WERI-Rb-1 (cell line): ENCODE data around the gene KHSRP.
"Not testable (repeated sequence)": the region's sequence is repeated elsewhere in the genome, so short reads cannot be mapped to it uniquely, and the experiment has no call there.

ENCODE experiments used
- DNase-seq: peaks from one replicate; pipeline ENCODE4 v3.0.0-alpha.2; 2020
- H3K27ac ChIP-seq: fragments of 250-450 bp; sonication (Bioruptor Pico); 2 replicates; pipeline ENCODE4 v1.5.1; 2020; ENCODE audit warnings: mild to moderate bottlenecking, moderate library complexity
- H3K27me3 ChIP-seq: fragments of 250-450 bp; sonication (Bioruptor Pico); 2 replicates; pipeline ENCODE4 v1.5.1; 2021; ENCODE audit warnings: mild to moderate bottlenecking, low read depth, moderate library complexity; ENCODE audit not compliant: insufficient read depth, severe bottlenecking
- H3K36me3 ChIP-seq: fragments of 250-450 bp; sonication (Bioruptor Pico); 2 replicates; pipeline ENCODE4 v1.5.1; 2020; ENCODE audit warnings: mild to moderate bottlenecking, moderate library complexity
- H3K4me3 ChIP-seq: 2 replicates; pipeline ENCODE4 v1.5.1; 2011; ENCODE audit warnings: low read depth, mild to moderate bottlenecking, control low read depth, low read length
- H3K9me3 ChIP-seq: fragments of 250-450 bp; sonication (Bioruptor Pico); 2 replicates; pipeline ENCODE4 v1.5.1; 2021; ENCODE audit warnings: mild to moderate bottlenecking, moderate library complexity; ENCODE audit not compliant: severe bottlenecking
- TF ChIP-seq, protein P1 (sequence below): IDR thresholded peaks from 2 replicates; pipeline ENCODE4 v1.5.1; 2011; ENCODE audit warnings: low read depth, mild to moderate bottlenecking, control low read depth, inconsistent platforms, low read length

KHSRP gene

GRCh38 chr19:6406401-6406800 lies 18.2 kb downstream of the KHSRP start:
- no peaks in the 10 kb centered on the region for H3K9me3 ChIP-seq
- no peaks in the 10 kb centered on the region for H3K27me3 ChIP-seq
- DNase-seq, result no peak
- H3K36me3 ChIP-seq, result no peaks in the 10 kb centered on the region
- TF ChIP-seq, protein P1, sequence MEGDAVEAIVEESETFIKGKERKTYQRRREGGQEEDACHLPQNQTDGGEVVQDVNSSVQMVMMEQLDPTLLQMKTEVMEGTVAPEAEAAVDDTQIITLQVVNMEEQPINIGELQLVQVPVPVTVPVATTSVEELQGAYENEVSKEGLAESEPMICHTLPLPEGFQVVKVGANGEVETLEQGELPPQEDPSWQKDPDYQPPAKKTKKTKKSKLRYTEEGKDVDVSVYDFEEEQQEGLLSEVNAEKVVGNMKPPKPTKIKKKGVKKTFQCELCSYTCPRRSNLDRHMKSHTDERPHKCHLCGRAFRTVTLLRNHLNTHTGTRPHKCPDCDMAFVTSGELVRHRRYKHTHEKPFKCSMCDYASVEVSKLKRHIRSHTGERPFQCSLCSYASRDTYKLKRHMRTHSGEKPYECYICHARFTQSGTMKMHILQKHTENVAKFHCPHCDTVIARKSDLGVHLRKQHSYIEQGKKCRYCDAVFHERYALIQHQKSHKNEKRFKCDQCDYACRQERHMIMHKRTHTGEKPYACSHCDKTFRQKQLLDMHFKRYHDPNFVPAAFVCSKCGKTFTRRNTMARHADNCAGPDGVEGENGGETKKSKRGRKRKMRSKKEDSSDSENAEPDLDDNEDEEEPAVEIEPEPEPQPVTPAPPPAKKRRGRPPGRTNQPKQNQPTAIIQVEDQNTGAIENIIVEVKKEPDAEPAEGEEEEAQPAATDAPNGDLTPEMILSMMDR, result no peak
- H3K4me3 ChIP-seq, result no peak overlapping the region
- H3K27ac ChIP-seq, result no peak overlapping the region

DNA sequence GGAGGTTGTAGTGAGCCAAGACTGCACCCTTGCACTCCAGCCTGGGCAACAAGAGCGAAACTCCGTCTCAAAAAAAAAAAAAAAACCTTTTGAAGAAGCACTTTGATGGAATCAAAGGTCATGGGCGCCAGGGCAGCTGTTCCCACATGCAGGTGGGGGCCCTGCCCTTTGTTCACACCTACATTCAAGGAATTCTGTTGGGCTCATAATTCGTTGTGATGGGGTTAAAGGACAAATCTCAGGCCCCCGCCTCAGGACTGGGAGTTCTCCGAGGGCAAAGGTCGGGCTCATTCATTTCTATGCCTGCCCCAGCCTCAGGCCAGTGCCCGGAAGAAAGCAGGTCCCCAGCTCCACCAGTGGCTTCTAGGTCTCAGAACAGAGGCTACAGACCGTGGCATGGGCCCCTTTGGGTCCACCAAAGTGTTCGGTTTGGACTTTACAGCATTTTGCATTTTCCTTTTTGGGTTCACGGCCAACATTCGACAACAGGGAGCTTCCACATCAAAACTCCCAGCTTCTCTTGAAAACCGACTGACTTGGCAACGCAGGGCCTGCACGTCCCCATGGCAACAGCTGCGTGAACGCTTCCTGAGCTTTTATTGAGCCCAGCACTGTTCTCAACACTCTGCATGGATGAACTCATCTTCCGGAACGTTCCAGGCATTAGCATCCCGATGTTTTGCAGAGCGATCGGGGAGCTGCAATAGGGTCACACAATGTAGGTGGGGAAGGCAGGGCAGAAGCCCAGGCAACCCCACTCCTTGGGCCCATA lies 21.6 kb downstream of the KHSRP start:
- no peaks in the 10 kb centered on the region for H3K27me3 ChIP-seq
- H3K27ac ChIP-seq, result no peak overlapping the region
- no peak overlapping the region for H3K4me3 ChIP-seq
- H3K9me3 ChIP-seq, result no peaks in the 10 kb centered on the region
- no peaks in the 10 kb centered on the region for H3K36me3 ChIP-seq
- TF ChIP-seq, protein P1, result no peak
- DNase-seq, result no peak

GRCh38 chr19:6402058-6402457 lies 22.6 kb downstream of the KHSRP start:
- Histone ChIP-seq H3K36me3 (no peaks in the 10 kb centered on the region), H3K27ac (no peak overlapping the region), H3K4me3 (no peak overlapping the region), H3K27me3 (no peaks in the 10 kb centered on the region), H3K9me3 (no peaks in the 10 kb centered on the region)
- TF ChIP-seq, protein P1, result no peak
- no peak for DNase-seq

- not testable (repeated sequence) for H3K27ac ChIP-seq, H3K27me3 ChIP-seq, H3K4me3 ChIP-seq, DNase-seq, H3K36me3 ChIP-seq, H3K9me3 ChIP-seq
Observed at GRCh38 chr19:6400062-6400944, 24.3 kb downstream of the KHSRP start.

GRCh38 chr19:6396305-6396704 lies 28.3 kb downstream of the KHSRP start:
- Histone ChIP-seq H3K36me3 (peaks cover 5% of the 10 kb centered on the region), H3K27me3 (no peaks in the 10 kb centered on the region), H3K27ac (no peak overlapping the region), H3K9me3 (no peaks in the 10 kb centered on the region), H3K4me3 (no peak overlapping the region)
- TF ChIP-seq, protein P1, result no peak
- DNase-seq, result no peak

DNA sequence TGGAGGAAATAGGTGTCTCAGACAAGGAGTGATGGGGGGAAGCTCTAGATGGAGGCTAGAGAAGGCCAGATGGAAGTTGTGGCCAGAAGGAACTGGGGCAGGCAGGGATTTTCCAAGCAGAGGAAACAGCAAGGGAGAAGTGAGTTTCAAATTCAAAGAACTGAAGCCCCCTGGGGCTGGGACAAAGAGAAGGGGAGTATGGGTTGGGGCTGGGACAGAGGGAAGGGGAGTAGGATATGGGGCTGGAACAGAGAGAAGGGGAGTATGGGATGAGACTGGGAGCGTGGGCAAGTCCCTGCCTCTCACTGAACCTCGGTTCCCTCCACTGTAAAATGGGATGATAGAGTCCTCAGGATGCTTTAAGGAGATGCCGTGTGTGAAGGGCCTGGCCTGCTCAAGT lies 29.8 kb downstream of the KHSRP start:
- Histone ChIP-seq H3K9me3 (no peaks in the 10 kb centered on the region), H3K27me3 (no peaks in the 10 kb centered on the region), H3K27ac (no peak overlapping the region), H3K4me3 (no peak overlapping the region), H3K36me3 (peaks cover 14% of the 10 kb centered on the region)
- DNase-seq, result no peak
- TF ChIP-seq, protein P1, result no peak
